WTC11 (cell line): ENCODE measurements around the gene ZFR.

Source experiments
- CTCF ChIP-seq: fragments of 200-600 bp; IDR thresholded peaks from 2 replicates; pipeline ENCODE4 v1.8.0; 2022; ENCODE audit warnings: antibody characterized with exemption
- FOXJ3 ChIP-seq: sonication (generic); formaldehyde crosslinking; IDR thresholded peaks from 2 replicates; pipeline ENCODE4 v1.9.0; 2021; ENCODE audit warnings: missing genetic modification reagents, mild to moderate bottlenecking, borderline replicate concordance
- MAX ChIP-seq: sonication (generic); formaldehyde crosslinking; IDR thresholded peaks from 2 replicates; pipeline ENCODE4 v1.8.0; 2022; ENCODE audit warnings: mild to moderate bottlenecking, missing genetic modification reagents
- NFE2L1 ChIP-seq: sonication (generic); formaldehyde crosslinking; IDR thresholded peaks from 2 replicates; pipeline ENCODE4 v1.8.1; 2023; ENCODE audit warnings: missing genetic modification reagents
- NR1H2 ChIP-seq: sonication (generic); formaldehyde crosslinking; IDR thresholded peaks from 2 replicates; pipeline ENCODE4 v1.9.0; 2021; ENCODE audit warnings: mild to moderate bottlenecking, moderate library complexity, missing genetic modification reagents
- NR3C1 ChIP-seq: sonication (generic); formaldehyde crosslinking; conservative IDR thresholded peaks from 2 replicates; pipeline ENCODE4 v1.8.1; 2023; ENCODE audit warnings: low read depth, mild to moderate bottlenecking, missing genetic modification reagents
- SOX15 ChIP-seq: fragments of 250-450 bp; sonication (Bioruptor Pico); IDR thresholded peaks from 2 replicates; pipeline ENCODE4 v1.9.0; 2021; ENCODE audit warnings: mild to moderate bottlenecking
- SP1 ChIP-seq: sonication (generic); formaldehyde crosslinking; conservative IDR thresholded peaks from 2 replicates; pipeline ENCODE4 v1.8.1; 2022; ENCODE audit warnings: missing genetic modification reagents
- ZNF138 ChIP-seq: sonication (generic); formaldehyde crosslinking; conservative IDR thresholded peaks from 2 replicates; pipeline ENCODE4 v1.8.1; 2022; ENCODE audit warnings: mild to moderate bottlenecking, moderate library complexity, missing genetic modification reagents
- ZNF263 ChIP-seq: sonication (generic); formaldehyde crosslinking; IDR thresholded peaks from 2 replicates; pipeline ENCODE4 v1.8.1; 2022; ENCODE audit warnings: low read depth, mild to moderate bottlenecking, moderate library complexity, missing genetic modification reagents
- ZNF317 ChIP-seq: sonication (generic); formaldehyde crosslinking; IDR thresholded peaks from 2 replicates; pipeline ENCODE4 v1.8.1; 2023; ENCODE audit warnings: low read depth, mild to moderate bottlenecking, moderate library complexity, missing genetic modification reagents, borderline replicate concordance

GRCh38 chr5:32388432-32389129 lies 56.0 kb downstream of the ZFR start:
- TF ChIP-seq NR3C1 (CRISPR knock-in tag), result no peak
- TF ChIP-seq NFE2L1 (CRISPR knock-in tag), result no peak
- TF ChIP-seq CTCF, result no peak
- TF ChIP-seq NR1H2 (CRISPR knock-in tag), result no peak
- no peak for TF ChIP-seq SP1 (CRISPR knock-in tag)
- no peak for TF ChIP-seq ZNF317
- TF ChIP-seq SOX15 (CRISPR knock-in tag), result no peak
- no peak for TF ChIP-seq ZNF263 (CRISPR knock-in tag)
- TF ChIP-seq ZNF138 (CRISPR knock-in tag), result no peak
- TF ChIP-seq MAX (CRISPR knock-in tag), result no peak
- no peak for TF ChIP-seq FOXJ3
